GM19467 (cell line): Measurements from ENCODE around the gene MPI.

Experiments used
- ATAC-seq: cut with Tn5 transposase; IDR thresholded peaks from one replicate; pipeline ENCODE4 v1.9.1; 2021; ENCODE audit warnings: mild to moderate bottlenecking, moderate library complexity; ENCODE audit not compliant: unreplicated experiment

MPI gene, protein sequence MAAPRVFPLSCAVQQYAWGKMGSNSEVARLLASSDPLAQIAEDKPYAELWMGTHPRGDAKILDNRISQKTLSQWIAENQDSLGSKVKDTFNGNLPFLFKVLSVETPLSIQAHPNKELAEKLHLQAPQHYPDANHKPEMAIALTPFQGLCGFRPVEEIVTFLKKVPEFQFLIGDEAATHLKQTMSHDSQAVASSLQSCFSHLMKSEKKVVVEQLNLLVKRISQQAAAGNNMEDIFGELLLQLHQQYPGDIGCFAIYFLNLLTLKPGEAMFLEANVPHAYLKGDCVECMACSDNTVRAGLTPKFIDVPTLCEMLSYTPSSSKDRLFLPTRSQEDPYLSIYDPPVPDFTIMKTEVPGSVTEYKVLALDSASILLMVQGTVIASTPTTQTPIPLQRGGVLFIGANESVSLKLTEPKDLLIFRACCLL

DNA sequence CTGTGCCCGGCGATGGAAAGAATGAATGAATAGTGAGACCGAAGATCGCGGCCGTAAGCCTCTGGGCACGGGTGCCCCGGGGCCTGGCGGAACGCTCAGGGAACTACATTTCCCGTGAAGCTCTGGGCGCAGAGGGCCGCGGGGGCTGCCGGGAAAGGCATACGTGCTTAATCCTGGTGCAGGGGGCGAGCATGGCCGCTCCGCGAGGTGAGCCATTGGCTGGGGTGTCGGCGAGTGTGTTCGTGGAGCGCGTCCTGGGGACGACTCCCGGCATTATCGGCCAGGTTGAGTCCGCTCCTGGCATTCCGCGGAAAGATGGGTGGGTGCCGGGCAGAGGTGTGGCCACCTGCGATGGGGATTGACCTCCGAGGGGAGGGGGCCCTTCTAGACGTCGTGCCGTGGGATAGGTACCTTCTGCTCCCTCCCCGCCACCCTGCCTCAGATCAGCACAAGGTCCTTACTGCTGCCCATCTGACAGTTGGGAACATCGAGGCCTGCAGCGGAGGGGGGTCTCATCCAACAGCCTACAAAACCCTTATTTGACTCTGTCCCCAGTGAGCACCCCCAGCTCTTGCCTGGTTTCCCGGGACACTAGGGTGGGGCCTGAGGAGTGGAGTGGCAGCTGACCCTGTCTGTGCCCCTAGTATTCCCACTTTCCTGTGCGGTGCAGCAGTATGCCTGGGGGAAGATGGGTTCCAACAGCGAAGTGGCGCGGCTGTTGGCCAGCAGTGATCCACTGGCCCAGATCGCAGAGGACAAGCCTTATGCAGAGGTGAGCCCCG, at the start of gene MPI:
TSS of gene MPI (plus strand) at position 160 of the 782 bp plus-strand sequence. CDS start at position 192, 32 bp downstream.
- peak; percentile 87 for ATAC-seq

DNA sequence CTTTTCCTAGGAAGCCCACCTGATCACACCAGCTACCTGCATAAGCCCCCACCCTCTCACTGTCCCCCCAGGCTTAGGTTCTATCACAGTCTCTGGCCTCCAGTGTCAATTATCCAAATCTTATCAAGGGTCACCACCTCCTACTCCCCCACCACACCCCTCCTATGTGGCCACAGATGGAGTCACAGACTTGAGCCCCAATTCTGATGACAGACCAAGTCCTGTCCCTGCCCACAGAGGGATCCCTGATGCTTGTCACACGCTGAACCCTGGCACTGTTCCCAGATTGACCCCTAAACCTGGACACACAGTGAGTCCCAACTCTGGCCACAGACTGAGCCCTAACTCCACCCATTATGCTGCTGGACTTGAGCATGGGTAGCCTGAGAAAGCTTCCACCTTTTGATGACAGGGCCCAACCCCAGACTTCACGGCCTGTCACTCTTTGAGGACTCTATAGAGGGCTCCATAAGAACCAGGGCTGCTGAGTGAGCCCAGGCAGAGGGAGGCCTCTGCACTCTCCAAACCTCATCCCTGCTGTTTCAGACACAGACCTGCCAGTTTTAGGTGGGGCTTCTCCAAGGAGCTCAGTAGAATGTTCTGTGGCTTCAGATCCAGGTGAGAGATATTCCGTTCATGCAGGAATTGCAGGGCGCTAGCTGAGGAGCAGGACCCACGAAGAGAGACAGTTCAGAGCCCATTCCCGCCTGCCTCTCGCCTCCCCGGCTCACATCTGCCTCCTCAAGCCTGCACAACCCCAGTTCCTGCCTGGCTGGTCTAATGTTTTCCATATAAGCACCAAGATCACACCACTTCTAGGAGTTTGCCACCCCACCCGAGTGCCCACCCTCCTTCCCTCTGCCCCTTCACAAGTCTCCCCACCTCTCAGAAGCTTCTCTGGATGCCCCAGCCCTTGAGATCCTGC, 48.7 kb upstream of the MPI start:
- ATAC-seq, result no peak

- ATAC-seq, result no peak
Observed at GRCh38 chr15:74841891-74842373, 47.9 kb upstream of the MPI start.

- peak; percentile 79 for ATAC-seq
Observed at GRCh38 chr15:74842581-74843444, 47.0 kb upstream of the MPI start, which contains the start of gene ULK3. Gene ULK3 (minus strand): TSS chr15:74843156. CDS start chr15:74843105, 51 bp downstream.

DNA sequence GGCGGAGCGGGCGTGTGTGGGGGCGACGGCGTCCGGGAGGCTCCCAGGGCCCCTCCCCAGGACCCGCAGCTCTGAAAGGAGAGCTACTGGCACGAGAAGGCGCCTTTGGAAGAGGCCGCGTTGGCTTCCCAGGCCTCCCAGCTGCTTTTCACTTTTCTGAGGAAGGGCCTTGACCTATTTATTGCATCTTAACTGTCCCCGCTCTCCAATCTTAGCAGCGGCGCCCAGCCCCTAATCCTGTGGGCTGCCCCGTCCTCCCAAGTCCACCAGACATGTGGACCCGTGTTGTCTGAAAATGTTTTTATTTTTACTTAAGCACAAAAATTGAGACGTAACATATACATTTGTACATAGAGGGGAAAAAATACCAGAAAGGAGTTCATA, 46.4 kb upstream of the MPI start:
- no peak for ATAC-seq

GRCh38 chr15:74843891-74844299, 45.9 kb upstream of the MPI start:
- ATAC-seq, result no peak

DNA sequence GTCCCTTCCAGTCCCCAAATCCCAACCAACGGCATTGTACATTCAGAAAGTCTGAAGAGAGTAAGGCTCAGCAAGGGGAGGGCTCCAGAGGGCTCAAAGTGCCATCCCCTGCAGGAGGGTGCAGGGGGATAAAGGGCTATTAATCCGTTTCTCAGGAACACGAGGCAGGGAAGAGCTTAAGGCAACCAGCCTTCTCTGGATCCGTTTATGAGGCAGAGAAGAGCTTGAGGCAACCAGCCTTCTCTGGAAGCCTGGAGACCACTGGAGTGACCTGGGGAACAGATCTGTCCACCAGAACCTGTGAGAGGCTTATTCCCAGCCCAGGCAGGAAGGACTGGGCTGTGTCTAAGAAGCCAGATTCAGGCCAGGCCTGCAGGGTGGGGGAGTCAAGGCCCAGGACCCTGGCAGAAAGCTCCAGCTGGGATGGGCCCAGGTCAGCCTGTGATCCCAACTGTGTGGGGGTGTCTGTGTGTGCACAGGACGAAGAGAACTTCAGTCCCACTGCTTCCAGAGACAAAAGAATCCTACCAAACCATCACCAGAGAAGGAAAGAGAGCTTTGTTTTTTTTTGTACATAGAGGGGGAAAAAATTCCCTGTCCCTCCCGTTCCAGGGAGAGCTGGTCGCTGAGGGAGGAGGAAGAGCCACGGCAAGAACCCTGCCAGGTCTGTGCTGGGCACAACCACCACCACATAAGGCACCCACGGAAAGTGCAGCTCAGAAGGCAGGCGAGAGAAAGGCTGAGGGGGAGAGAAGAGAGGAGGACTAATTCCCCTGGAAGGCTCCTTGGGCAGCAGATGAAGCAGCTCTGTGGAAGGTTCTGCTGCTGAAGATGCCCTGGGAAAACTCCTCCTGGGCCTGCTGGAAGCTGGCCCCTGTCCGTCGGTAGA, 45.3 kb upstream of the MPI start:
- no peak for ATAC-seq

- ATAC-seq, result no peak
Observed at GRCh38 chr15:74845208-74845568, 44.7 kb upstream of the MPI start.

- no peak for ATAC-seq
Observed at GRCh38 chr15:74845581-74845980, 44.3 kb upstream of the MPI start.

- ATAC-seq, result no peak
Observed at GRCh38 chr15:74847432-74847831, 42.4 kb upstream of the MPI start.

GRCh38 chr15:74850393-74850792, 39.4 kb upstream of the MPI start:
- no peak for ATAC-seq

GRCh38 chr15:74851960-74852359, 37.9 kb upstream of the MPI start:
- ATAC-seq, result no peak

- no peak for ATAC-seq
Observed at GRCh38 chr15:74854453-74855022, 35.3 kb upstream of the MPI start.

DNA sequence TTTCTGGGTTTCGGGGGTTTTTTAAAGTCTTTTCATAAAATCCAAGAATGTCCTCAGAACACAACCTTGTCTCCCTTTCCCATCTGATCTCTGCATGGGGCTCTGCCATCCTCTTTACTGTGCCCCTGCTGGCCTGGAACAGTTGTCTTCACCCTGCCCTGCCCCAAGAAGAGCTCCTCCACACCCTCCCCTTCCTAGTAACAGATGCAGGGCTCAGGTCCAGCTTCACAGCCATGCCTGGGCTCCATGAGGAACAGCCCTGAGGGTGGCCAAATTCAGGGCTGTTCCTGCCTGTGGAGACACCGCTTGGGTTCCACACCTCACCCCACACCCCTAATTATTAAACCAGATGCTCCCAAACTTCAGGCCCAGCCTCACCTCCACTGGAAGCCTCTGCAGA, 34.0 kb upstream of the MPI start:
- no peak for ATAC-seq

- ATAC-seq, result no peak
Observed at GRCh38 chr15:74856537-74856936, 33.3 kb upstream of the MPI start.

- peak; percentile 53 for ATAC-seq
Observed at GRCh38 chr15:74857082-74857655, 32.7 kb upstream of the MPI start.

DNA sequence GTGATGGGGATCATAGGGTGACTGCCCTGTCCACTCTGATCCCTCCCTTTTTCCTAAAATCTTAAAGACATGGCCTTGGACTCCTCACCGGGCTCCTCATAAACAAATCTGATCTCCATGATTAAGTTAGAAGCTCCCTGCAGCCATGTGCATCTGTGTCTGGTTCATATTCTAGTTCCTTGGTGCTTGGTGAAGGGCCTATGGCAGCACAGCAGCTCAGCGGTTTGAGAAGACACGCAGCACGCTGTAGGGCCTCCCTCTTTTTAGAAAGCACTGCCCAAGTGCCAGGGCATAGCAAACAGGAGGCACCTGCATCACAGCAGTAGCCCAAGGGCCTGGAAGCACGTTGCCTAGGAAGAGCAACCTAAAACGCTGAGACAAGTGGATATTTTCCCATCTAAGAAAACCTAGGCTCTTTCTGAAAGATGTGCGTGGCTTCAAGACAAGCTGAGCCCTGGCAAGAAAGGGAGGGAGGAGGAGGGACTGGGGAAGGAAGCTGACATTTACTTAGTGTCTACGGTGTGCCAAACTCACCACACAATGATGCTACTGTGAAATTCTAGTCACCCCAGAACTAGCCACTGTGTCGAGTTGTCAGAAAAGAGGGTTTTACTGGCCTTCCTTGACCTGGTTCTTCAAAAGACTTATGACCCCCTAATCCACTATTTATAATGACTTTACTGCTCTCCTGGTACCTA, 32.0 kb upstream of the MPI start:
- ATAC-seq, result peak; percentile 19

GRCh38 chr15:74858369-74858740, 31.5 kb upstream of the MPI start:
- no peak for ATAC-seq
